Mucosa of descending colon (tissue), 3 donors: ENCODE results near the gene CLDN19. TPM values are rescaled to one million over a fixed set of nuclear protein-coding genes. Genes with fewer than 3 reads are reported as not detected.
"Not testable (repeated sequence)": the region's sequence is repeated elsewhere in the genome, so short reads cannot be mapped to it uniquely, and the experiment has no call there.

Source experiments
- ATAC-seq: fragments of 200-7000 bp; cut with Tn5 transposase; one replicate; pipeline ENCODE4 v1.9.1; 2020; ENCODE audit warnings: mild to moderate bottlenecking, moderate library complexity
- DNase-seq, 3 donors: peaks; one replicate each; pipeline ENCODE4 v3.0.0-alpha.2; 2020
- H3K36me3 ChIP-seq: fragments of 200-600 bp; one replicate; pipeline ENCODE4 v1.8.0; 2021; ENCODE audit warnings: low read depth, mild to moderate bottlenecking
- H3K4me1 ChIP-seq: fragments of 200-600 bp; one replicate; pipeline ENCODE4 v1.8.0; 2021; ENCODE audit warnings: low read depth, mild to moderate bottlenecking
- H3K4me3 ChIP-seq: fragments of 200-600 bp; one replicate; pipeline ENCODE4 v1.8.0; 2021; ENCODE audit warnings: mild to moderate bottlenecking
- H3K9me3 ChIP-seq: fragments of 200-600 bp; one replicate; pipeline ENCODE4 v1.8.0; 2021; ENCODE audit warnings: mild to moderate bottlenecking
- CTCF ChIP-seq: fragments of 200-600 bp; IDR thresholded peaks from one replicate; pipeline ENCODE4 v1.8.0; 2022; ENCODE audit warnings: antibody characterized with exemption, mild to moderate bottlenecking
- intact Hi-C, 2 donors: fragments of 100-400 bp; cut with DNase I in 1 of 2; cut with micrococcal nuclease in 1 of 2; formaldehyde crosslinking; loops; one replicate each; pipeline versions ENCODE4 v1.11.0 to v1.11.1; 2022; cut with DNase I, micrococcal nuclease
- total RNA-seq, 3 donors: library from RNA; stranded (reverse); fragmentation: NEBNext Ultra II Directional in 2 of 3; extraction: Animal tissue kit (Norgen Biotek cat#: 25700) in 2 of 3; gene quantifications; one replicate each; pipeline versions ENCODE4 v1.2.1 to v1.2.4, GENCODE V29; 2021 to 2023
- donor health status: DM: no; HTN: no; CAD: no; lungs with moderate emphysema.
- donor health status: DM: no; HTN: no; CAD: no.
- donor health status: DM: no; HTN: yes; CAD: no.

Gene CLDN19
- total RNA-seq, 3 donors from 2014 or later = 0.09 TPM; not detected in 2

GRCh38 chr1:42713293-42713692 lies 26.7 kb downstream of the CLDN19 start:
- Histone ChIP-seq H3K36me3 (peaks cover 3% of the 10 kb centered on the region), H3K4me1 (no peaks in the 10 kb centered on the region), H3K9me3 (peaks cover 4% of the 10 kb centered on the region), H3K4me3 (no peak overlapping the region)
- intact Hi-C loops = no loop called here
- no peak for TF ChIP-seq CTCF
- DNase-seq (no peak), ATAC-seq (no peak)

- DNase-seq, intact Hi-C loops, H3K4me1 ChIP-seq, H3K9me3 ChIP-seq, H3K36me3 ChIP-seq, ATAC-seq, H3K4me3 ChIP-seq: not testable (repeated sequence)
These were observed 27.2 kb downstream of the CLDN19 start for GRCh38 chr1:42712808-42713207.

GRCh38 chr1:42703888-42704464 lies 36.1 kb downstream of the CLDN19 start:
- ATAC-seq (peak; percentile 10), DNase-seq (no peak)
- no peak overlapping the region for H3K4me3 ChIP-seq
- no peak for TF ChIP-seq CTCF
- peaks cover 4% of the 10 kb centered on the region for H3K4me1 ChIP-seq
- intact Hi-C loops = no loop called here
- peaks cover 7% of the 10 kb centered on the region for H3K36me3 ChIP-seq
- H3K9me3 ChIP-seq = no peaks in the 10 kb centered on the region

- peaks cover 7% of the 10 kb centered on the region for H3K36me3 ChIP-seq
- H3K9me3 ChIP-seq = no peaks in the 10 kb centered on the region
- intact Hi-C loops = no loop called here
- no peak for DNase-seq
- H3K4me3 ChIP-seq = no peak overlapping the region
- no peaks in the 10 kb centered on the region for H3K4me1 ChIP-seq
- TF ChIP-seq CTCF = no peak
- no peak for ATAC-seq
These were observed 40.0 kb downstream of the CLDN19 start for GRCh38 chr1:42700006-42700405.

GRCh38 chr1:42698081-42698813 lies 41.8 kb downstream of the CLDN19 start:
- Histone ChIP-seq H3K4me1 (peaks cover 8% of the 10 kb centered on the region), H3K4me3 (no peak overlapping the region), H3K36me3 (peaks cover 7% of the 10 kb centered on the region), H3K9me3 (no peaks in the 10 kb centered on the region)
- no peak for TF ChIP-seq CTCF
- ATAC-seq (no peak), DNase-seq (no peak)
- intact Hi-C loops = no loop called here

GRCh38 chr1:42692911-42693310 lies 47.1 kb downstream of the CLDN19 start:
- no peak for TF ChIP-seq CTCF
- Histone ChIP-seq H3K4me3 (no peak overlapping the region), H3K4me1 (peaks cover 48% of the 10 kb centered on the region), H3K9me3 (no peaks in the 10 kb centered on the region), H3K36me3 (no peaks in the 10 kb centered on the region)
- intact Hi-C loops = no loop called here
- ATAC-seq (peak; percentile 76), DNase-seq (no peak)
